Measurements from ENCODE around the gene PLD1.
"Not testable (repeated sequence)": the region's sequence is repeated elsewhere in the genome, so short reads cannot be mapped to it uniquely, and the experiment has no call there.

Gene PLD1

GRCh38 chr3:171731691-171732090 is 78.6 kb downstream of the PLD1 start:
- DNase-seq = no peak

- DNase-seq = no peak
Observed at GRCh38 chr3:171729452-171730334, 80.6 kb downstream of the PLD1 start.

GRCh38 chr3:171727288-171727687 is 83.0 kb downstream of the PLD1 start:
- DNase-seq = no peak

GRCh38 chr3:171718493-171719185 is 91.6 kb downstream of the PLD1 start:
- no peak for DNase-seq

GRCh38 chr3:171715155-171715554 is 95.1 kb downstream of the PLD1 start:
- DNase-seq = no peak

GRCh38 chr3:171712171-171712938 is 97.9 kb downstream of the PLD1 start:
- DNase-seq = no peak

- DNase-seq = no peak
Observed at GRCh38 chr3:171711461-171712170, 98.7 kb downstream of the PLD1 start.

- no peak for DNase-seq
Observed at GRCh38 chr3:171710359-171710758, 99.9 kb downstream of the PLD1 start.

GRCh38 chr3:171704814-171705213 is 105.5 kb downstream of the PLD1 start:
- DNase-seq = no peak

GRCh38 chr3:171704002-171704401 is 106.3 kb downstream of the PLD1 start:
- no peak for DNase-seq

- DNase-seq = no peak
Observed at GRCh38 chr3:171703144-171703543, 107.1 kb downstream of the PLD1 start.

- DNase-seq = no peak
Observed at GRCh38 chr3:171700653-171701052, 109.6 kb downstream of the PLD1 start.

- DNase-seq = no peak
Observed at GRCh38 chr3:171700157-171700556, 110.1 kb downstream of the PLD1 start.

GRCh38 chr3:171699601-171700000 is 110.7 kb downstream of the PLD1 start:
- DNase-seq = no peak

GRCh38 chr3:171696805-171697204 is 113.5 kb downstream of the PLD1 start:
- no peak for DNase-seq

GRCh38 chr3:171695426-171695825 is 114.9 kb downstream of the PLD1 start:
- no peak for DNase-seq

- no peak for DNase-seq
Observed at GRCh38 chr3:171694888-171695287, 115.4 kb downstream of the PLD1 start.

GRCh38 chr3:171692551-171692950 is 117.7 kb downstream of the PLD1 start:
- not testable (repeated sequence) for DNase-seq

GRCh38 chr3:171691485-171691884 is 118.8 kb downstream of the PLD1 start:
- no peak for DNase-seq

GRCh38 chr3:171690281-171690680 is 120.0 kb downstream of the PLD1 start:
- DNase-seq = no peak

GRCh38 chr3:171688593-171688992 is 121.7 kb downstream of the PLD1 start:
- DNase-seq = no peak

GRCh38 chr3:171688002-171688401 is 122.3 kb downstream of the PLD1 start:
- DNase-seq = no peak

GRCh38 chr3:171687581-171687980 is 122.7 kb downstream of the PLD1 start:
- DNase-seq = no peak
